ENCODE measurements around the gene TFRC.

- TF ChIP-seq, protein P1, sequence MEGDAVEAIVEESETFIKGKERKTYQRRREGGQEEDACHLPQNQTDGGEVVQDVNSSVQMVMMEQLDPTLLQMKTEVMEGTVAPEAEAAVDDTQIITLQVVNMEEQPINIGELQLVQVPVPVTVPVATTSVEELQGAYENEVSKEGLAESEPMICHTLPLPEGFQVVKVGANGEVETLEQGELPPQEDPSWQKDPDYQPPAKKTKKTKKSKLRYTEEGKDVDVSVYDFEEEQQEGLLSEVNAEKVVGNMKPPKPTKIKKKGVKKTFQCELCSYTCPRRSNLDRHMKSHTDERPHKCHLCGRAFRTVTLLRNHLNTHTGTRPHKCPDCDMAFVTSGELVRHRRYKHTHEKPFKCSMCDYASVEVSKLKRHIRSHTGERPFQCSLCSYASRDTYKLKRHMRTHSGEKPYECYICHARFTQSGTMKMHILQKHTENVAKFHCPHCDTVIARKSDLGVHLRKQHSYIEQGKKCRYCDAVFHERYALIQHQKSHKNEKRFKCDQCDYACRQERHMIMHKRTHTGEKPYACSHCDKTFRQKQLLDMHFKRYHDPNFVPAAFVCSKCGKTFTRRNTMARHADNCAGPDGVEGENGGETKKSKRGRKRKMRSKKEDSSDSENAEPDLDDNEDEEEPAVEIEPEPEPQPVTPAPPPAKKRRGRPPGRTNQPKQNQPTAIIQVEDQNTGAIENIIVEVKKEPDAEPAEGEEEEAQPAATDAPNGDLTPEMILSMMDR (IDR thresholded peaks at IDR 0.05), result no peak
- TF ChIP-seq EZH2phosphoT487 (IDR thresholded peaks at IDR 0.05), result no peak
Observed at GRCh38 chr3:196024968-196025367, 56.9 kb downstream of the TFRC start.
